PC-3 (cell line): ENCODE data around the gene PCSK2.
A peak's percentile ranks its signal among the peaks of the same experiment; 100 is the strongest.

ENCODE experiments used
- CTCF ChIP-seq: fragments of 300-600 bp; sonication (generic); conservative IDR thresholded peaks from 2 replicates; pipeline ENCODE4 v1.5.1; 2017; ENCODE audit warnings: antibody characterized with exemption, low read depth, mild to moderate bottlenecking, low read length
- EZH2 ChIP-seq: fragments of 300-600 bp; sonication (generic); IDR thresholded peaks from one replicate; pipeline ENCODE4 v1.6.1; 2017; ENCODE audit warnings: antibody characterized with exemption, mild to moderate bottlenecking, low read length; ENCODE audit not compliant: unreplicated experiment
- EZH2phosphoT487 ChIP-seq: fragments of 300-600 bp; sonication (generic); IDR thresholded peaks from 2 replicates; pipeline ENCODE4 v1.6.1; 2018; ENCODE audit warnings: mild to moderate bottlenecking, antibody characterized with exemption, low read length, borderline replicate concordance

DNA sequence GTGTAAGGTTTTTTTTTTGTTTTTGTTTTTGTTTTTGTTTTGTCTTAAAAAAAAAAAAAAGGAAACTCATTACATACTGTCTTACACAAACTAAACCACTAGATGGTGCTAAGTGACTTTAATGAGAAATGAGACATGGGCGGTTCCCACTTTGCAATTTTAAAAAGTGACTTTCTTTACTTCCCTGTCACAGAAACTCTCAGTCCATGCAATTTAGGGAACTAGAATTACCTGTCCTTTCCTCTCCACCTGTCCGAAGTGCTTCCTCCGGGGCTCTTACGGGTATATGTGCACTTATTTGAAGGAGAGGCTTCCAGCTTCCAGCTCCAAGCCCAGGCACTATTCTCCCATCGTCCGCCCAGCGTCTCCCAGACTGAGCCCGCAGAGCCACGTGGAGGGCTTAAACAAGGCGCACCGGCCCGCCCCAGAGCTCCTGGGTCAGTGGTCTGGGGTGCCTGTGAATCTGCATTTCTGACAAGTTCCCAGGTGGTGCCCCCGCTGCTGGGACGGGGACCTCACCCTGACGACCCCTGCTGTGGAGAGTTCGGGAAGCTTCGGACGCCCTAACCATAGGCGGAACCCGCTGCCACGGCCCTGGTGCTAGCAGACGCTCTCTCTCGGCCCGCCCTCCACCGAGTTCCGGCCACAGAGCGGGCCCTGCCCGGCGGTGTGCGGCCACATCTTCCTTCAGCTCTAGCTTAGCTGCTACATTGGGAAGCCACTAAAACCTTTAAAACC, 278.2 kb downstream of the PCSK2 start:
- TF ChIP-seq CTCF: peak; percentile 91
- TF ChIP-seq EZH2: no peak
- no peak for TF ChIP-seq EZH2phosphoT487
